HG02973 (cell line): ENCODE measurements around the gene RO60.
"Not testable (repeated sequence)": the region's sequence is repeated elsewhere in the genome, so short reads cannot be mapped to it uniquely, and the experiment has no call there.

ENCODE experiments used
- ATAC-seq: cut with Tn5 transposase; IDR thresholded peaks from one replicate; pipeline ENCODE4 v1.9.1; 2021; ENCODE audit warnings: moderate library complexity; ENCODE audit not compliant: unreplicated experiment

RO60 gene

GRCh38 chr1:193059282-193060114 lies at the start of gene RO60, which contains the start of gene UCHL5:
Gene RO60, plus strand, starts transcription at chr1:193059612. Its CDS starts 9,443 bp downstream, at chr1:193069055.
Gene UCHL5, minus strand, starts transcription at chr1:193059360. Its CDS starts 100 bp downstream, at chr1:193059260.
- ATAC-seq: peak; percentile 95

GRCh38 chr1:193011406-193011805 lies 48.0 kb upstream of the RO60 start:
- ATAC-seq: no peak

DNA sequence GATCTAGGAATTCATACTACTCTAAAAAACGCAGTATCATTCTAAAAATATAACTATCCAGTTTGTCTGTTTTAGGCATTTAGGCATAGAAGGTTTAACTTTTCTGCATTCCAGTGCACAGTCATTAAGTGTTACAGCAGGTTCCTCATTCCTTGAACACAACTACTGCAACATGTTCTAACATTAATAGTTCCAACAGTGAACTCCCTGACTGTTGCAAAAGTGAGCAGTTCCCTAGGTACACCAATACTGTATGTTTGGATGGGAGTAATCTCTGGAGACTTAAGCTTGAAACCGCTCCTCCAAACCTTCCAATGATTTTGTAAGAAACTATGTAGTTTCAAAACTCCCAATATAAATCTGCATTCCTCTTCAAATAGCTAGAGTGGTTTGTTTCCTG lies 46.4 kb upstream of the RO60 start:
- no peak for ATAC-seq

- ATAC-seq: no peak
These were observed 45.7 kb upstream of the RO60 start for GRCh38 chr1:193013707-193014106.

GRCh38 chr1:193014400-193014799 lies 45.0 kb upstream of the RO60 start:
- ATAC-seq: no peak

DNA sequence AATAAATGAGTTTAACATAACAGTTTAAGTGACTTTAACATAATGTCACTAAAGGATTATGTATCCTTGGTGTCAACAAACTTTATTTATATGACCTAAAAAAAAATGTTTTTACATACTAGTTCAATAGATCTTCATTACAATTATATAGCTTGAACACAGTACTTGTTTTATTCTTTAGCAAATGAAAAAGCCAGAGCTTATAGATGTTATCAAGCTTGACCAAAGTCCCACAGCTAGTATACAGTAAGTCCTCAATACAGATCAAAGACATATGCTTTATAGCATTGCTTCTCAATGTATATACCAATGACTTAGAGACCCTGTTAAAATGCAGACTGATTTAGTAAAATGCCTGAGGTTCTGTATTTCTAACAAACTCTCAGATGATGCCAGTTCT lies 42.6 kb upstream of the RO60 start:
- ATAC-seq: no peak

- peak; percentile 73 for ATAC-seq
These were observed 39.9 kb upstream of the RO60 start for GRCh38 chr1:193019442-193020026.

- ATAC-seq: no peak
These were observed 34.2 kb upstream of the RO60 start for GRCh38 chr1:193025218-193025617.

DNA sequence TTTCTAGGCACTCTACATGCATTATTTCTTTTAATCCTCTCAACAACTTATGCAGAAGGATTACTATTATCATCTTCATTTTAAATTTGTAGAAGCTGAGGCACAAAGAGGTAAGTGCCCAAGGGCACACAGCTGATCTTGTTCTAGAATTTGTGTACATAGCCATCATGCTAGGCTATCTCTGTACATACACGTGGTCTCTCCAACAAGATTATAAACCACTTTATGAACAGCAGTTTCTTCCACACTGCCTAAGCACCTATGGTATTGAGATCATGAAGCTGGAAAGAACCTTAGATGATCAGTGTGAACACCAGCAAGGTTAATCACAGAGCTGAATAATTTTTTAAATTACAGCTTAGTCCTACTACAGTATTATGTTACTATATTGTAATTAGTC lies 29.1 kb upstream of the RO60 start:
- ATAC-seq: no peak

GRCh38 chr1:193031431-193031830 lies 28.0 kb upstream of the RO60 start:
- peak; percentile 72 for ATAC-seq

GRCh38 chr1:193032643-193033427 lies 26.6 kb upstream of the RO60 start:
- ATAC-seq: not testable (repeated sequence)

DNA sequence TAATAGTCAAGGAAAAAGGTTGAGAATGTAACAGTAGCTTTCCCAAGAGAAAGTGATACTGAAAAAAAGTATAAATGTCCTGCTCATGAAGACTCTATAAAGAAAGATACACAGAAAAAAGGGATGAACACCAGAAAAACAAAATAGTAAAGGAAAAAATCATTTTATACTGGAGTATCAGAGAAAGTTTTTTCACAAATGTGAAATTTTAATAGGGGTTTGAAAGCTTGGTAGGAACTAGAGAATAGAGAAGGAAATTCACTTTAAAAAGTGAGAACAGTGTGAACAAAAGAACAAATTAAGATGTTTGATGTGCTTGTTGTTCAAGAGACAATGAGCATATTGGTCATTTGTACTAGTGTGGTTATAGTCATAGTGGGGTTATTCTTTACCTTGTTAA lies 25.8 kb upstream of the RO60 start:
- no peak for ATAC-seq

DNA sequence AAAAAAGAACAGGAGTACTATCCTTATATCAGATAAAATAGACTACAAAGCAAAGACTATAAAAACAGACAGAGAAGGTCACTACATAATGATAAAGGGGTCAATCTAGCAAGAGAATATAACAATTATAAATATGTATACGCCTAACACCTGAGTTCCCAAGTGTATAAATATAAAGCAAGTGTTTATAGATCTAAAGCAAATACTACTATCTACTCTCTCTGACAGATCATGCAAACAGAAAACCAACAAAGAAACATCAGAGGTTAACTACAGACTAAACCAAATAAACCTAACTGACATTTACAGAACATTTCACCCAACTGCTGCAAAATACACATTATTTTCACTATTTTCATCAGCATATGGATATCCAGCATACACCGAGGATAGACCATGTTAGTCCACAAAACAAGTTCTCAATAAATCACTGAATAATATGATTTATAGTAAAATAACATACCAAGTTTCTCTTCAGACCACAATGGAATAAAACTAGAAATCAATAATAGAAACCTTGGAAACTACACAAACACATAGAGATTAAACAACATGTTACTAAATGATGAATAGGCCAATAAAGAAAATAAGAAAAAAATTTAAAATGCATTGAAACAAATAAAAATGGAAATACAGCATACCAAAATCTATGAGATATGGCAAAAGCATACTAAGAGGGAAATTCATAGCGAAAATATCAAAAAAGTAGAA lies 22.9 kb upstream of the RO60 start:
- no peak for ATAC-seq

GRCh38 chr1:193040011-193040410 lies 19.4 kb upstream of the RO60 start:
- no peak for ATAC-seq

DNA sequence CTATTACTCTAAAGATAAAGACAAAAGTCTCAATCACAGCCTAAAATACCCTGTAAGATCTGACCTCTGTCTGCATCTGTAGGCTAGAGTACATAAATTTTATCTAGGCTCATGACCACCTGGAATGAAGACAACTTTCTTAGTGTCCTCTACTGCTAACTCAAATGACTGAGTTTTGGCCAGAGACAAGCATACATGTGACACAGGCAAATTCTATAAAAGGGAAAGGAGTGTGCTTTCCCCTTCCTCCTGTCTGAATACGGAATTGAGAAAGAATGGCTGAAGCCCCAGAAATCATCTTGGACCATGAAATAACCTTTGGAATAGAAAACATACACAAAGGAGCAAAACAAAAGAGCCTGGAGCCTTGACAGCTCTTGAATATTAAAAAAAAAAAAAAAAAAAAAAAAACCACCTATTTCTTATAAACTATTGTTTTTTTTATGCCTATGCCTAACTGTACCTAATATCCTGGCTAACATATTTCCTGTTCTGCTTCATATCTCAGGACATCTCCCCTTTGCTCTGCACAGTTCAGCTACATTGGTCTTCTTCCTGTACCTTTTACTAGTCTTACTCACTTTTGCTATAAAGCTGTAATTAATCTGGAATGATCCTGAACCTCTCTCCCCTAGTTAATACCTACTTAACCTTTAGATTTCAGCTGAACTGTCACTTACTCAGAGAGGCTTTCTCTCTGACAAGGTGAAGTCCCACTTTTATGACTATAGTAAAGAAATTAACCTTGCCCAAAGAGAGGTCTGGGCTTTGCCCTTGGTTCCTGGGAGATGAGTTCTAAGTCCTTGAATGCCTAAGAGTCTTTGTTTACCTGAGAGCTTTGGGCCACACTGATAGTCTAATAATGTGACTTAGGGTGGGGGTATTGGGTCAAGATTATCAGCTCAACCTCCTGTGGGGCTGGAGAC lies 16.4 kb upstream of the RO60 start:
- no peak for ATAC-seq

DNA sequence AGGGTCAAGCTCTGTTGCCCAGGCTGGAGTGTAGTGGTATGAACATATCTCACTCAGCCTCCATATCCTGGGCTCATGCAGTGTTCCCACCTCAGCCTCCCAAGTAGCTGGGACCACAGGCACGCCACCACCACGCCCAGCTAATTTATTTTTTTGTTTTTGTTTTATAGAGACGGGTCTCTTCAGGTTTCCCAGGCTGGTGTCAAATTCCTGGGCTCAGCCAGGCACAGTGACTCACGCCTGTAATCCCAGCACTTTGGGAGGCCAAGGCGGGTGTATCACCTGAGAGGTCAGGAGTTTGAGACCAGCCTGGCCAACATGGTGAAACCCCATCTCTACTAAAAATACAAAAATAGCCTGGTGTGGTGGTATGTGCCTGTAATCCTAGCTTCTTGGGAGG lies 10.5 kb upstream of the RO60 start:
- ATAC-seq: not testable (repeated sequence)

DNA sequence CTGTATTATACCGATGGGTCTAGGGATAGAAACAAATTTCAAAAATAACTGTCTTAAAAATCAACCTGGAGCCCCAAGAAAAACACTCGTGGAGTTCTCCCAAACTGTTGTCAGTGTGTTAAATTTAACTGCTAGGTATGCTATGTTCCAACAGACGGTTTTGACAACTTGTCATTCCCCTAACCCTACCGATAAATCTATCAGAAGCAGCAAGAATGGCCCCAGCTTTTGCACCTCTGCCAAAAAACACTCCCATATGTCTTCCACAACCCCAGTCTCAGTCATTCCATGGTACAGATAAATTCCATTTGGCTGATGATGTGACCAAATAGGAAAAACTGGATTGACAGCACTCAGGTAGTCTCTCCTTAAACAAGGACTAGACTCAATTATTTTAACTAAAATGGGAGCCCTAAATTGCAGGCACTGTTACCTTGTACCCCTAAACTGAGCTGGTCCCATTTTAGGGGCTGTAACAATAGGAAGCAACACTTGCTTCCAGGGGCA lies 5.2 kb upstream of the RO60 start:
- ATAC-seq: no peak

GRCh38 chr1:193058529-193059281 lies 707 bp upstream of the RO60 start:
- ATAC-seq: peak; percentile 46

- ATAC-seq: no peak
These were observed 647 bp downstream of the RO60 start for GRCh38 chr1:193060115-193060403.
